H1 (cell line): ENCODE data around the gene C16orf46. TPM values are rescaled to one million over a fixed set of nuclear protein-coding genes. Genes with fewer than 3 reads are reported as not detected.

Experiments
- ASH2L ChIP-seq: fragments of 200-600, 300-600 bp; sonication (generic); IDR thresholded peaks from one replicate; pipeline ENCODE4 v1.7.1; 2017; ENCODE audit warnings: low read length
- FOSL1 ChIP-seq: IDR thresholded peaks from 2 replicates; pipeline ENCODE4 v1.6.1; 2011; ENCODE audit warnings: mild to moderate bottlenecking, low read depth, low read length, moderate library complexity; ENCODE audit not compliant: insufficient read depth
- GTF2F1 ChIP-seq: IDR thresholded peaks from 2 replicates; pipeline ENCODE4 v1.6.1; 2012; ENCODE audit warnings: low read depth, low read length, improper control_type of control experiment, borderline replicate concordance
- HDAC6 ChIP-seq: IDR thresholded peaks from one replicate; pipeline ENCODE4 v1.7.1; 2012; ENCODE audit warnings: low read depth, mild to moderate bottlenecking, inconsistent platforms, low read length, moderate library complexity
- KDM1A ChIP-seq: fragments of 200-600, 300-600 bp; sonication (generic); IDR thresholded peaks from 2 replicates; pipeline ENCODE4 v1.7.1; 2016; ENCODE audit warnings: mild to moderate bottlenecking, low read length, borderline replicate concordance
- NANOG ChIP-seq: IDR thresholded peaks from 2 replicates; pipeline ENCODE4 v1.6.1; 2011; ENCODE audit warnings: low read length, low read depth, mild to moderate bottlenecking, inconsistent platforms; ENCODE audit not compliant: insufficient read depth, poor library complexity, severe bottlenecking
- RAD21 ChIP-seq, 2 experiments: IDR thresholded peaks in 1 of 2; conservative IDR thresholded peaks in 1 of 2; 2 replicates each; pipeline ENCODE4 v1.6.1; 2011; ENCODE audit warnings: low read depth in 2 of 2, low read length in 2 of 2, improper control_type of control experiment in 1 of 2, inconsistent platforms in 1 of 2, mild to moderate bottlenecking in 1 of 2, moderate library complexity in 1 of 2
- YY1 ChIP-seq: IDR thresholded peaks from 2 replicates; pipeline ENCODE4 v1.6.1; 2011; ENCODE audit warnings: low read depth, mild to moderate bottlenecking, low read length
- ZNF274 ChIP-seq: IDR thresholded peaks from 2 replicates; pipeline ENCODE4 v1.7.0; 2012; ENCODE audit warnings: low read length, borderline replicate concordance; ENCODE audit errors: extremely low read depth
- polyA plus RNA-seq, 7 experiments: library from polyadenylated mRNA; depleted of rRNA in 3 of 7; stranded (reverse) in 5 of 7; unstranded in 2 of 7; fragments of >200 nt in 5 of 7; fragments of 200-250 nt in 2 of 7; gene quantifications; 1 replicate in 5 of 7; 2 replicates in 1 of 7; 4 replicates in 1 of 7; pipeline versions ENCODE4 v1.2.1 to v1.2.3, GENCODE V29; 2011 to 2013; ENCODE audit warnings: missing spikeins in 2 of 7, mixed read lengths in 2 of 7
- total RNA-seq: library from RNA; stranded (reverse); fragmentation: NEBNext Ultra II Directional; extraction: Animal tissue kit (Norgen Biotek cat#: 25700); gene quantifications from 2 replicates; pipeline ENCODE4 v1.2.1, GENCODE V29; 2021
- TF ChIP-seq, protein P1 (sequence below): fragments of 300-600 bp; sonication (generic); IDR thresholded peaks from 2 replicates; pipeline ENCODE4 v1.7.1; 2012; ENCODE audit warnings: low read length, moderate library complexity, mild to moderate bottlenecking, inconsistent platforms; ENCODE audit not compliant: insufficient replicate concordance

Gene C16orf46
- total and polyA plus RNA-seq, 2 of the 8 experiments (the other 6 are each of a cell fraction or from before 2014, with no cell fraction given) = 0.48 to 0.60 TPM

DNA sequence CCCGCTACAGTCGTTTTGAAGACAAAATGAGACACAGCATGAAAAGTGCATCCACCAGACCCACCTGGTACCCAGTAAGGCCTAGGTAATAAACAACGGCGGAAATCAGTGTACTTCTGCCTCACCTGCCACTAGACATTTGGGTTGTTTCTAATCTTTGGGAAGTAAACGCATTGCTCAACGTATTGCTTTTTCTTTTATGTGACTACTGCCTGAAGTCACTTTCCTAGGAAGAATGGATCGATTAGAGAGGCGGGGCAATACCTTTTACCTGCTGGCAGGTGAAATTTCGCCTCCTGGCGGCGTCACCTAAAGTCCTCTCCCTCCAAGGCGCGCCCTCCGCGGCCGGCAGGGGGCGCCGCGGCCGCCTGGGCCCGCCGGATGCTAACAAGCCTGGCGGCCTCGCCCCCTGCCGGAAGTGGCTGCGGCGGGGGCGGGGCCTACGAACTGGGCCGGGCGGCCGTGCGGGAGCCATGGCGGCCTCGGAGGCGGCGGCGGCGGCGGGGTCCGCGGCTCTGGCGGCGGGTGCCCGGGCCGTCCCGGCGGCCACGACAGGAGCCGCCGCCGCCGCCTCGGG lies 41.6 kb downstream of the C16orf46 start, which contains the start of gene ATMIN (continued):
- TF ChIP-seq, protein P1, sequence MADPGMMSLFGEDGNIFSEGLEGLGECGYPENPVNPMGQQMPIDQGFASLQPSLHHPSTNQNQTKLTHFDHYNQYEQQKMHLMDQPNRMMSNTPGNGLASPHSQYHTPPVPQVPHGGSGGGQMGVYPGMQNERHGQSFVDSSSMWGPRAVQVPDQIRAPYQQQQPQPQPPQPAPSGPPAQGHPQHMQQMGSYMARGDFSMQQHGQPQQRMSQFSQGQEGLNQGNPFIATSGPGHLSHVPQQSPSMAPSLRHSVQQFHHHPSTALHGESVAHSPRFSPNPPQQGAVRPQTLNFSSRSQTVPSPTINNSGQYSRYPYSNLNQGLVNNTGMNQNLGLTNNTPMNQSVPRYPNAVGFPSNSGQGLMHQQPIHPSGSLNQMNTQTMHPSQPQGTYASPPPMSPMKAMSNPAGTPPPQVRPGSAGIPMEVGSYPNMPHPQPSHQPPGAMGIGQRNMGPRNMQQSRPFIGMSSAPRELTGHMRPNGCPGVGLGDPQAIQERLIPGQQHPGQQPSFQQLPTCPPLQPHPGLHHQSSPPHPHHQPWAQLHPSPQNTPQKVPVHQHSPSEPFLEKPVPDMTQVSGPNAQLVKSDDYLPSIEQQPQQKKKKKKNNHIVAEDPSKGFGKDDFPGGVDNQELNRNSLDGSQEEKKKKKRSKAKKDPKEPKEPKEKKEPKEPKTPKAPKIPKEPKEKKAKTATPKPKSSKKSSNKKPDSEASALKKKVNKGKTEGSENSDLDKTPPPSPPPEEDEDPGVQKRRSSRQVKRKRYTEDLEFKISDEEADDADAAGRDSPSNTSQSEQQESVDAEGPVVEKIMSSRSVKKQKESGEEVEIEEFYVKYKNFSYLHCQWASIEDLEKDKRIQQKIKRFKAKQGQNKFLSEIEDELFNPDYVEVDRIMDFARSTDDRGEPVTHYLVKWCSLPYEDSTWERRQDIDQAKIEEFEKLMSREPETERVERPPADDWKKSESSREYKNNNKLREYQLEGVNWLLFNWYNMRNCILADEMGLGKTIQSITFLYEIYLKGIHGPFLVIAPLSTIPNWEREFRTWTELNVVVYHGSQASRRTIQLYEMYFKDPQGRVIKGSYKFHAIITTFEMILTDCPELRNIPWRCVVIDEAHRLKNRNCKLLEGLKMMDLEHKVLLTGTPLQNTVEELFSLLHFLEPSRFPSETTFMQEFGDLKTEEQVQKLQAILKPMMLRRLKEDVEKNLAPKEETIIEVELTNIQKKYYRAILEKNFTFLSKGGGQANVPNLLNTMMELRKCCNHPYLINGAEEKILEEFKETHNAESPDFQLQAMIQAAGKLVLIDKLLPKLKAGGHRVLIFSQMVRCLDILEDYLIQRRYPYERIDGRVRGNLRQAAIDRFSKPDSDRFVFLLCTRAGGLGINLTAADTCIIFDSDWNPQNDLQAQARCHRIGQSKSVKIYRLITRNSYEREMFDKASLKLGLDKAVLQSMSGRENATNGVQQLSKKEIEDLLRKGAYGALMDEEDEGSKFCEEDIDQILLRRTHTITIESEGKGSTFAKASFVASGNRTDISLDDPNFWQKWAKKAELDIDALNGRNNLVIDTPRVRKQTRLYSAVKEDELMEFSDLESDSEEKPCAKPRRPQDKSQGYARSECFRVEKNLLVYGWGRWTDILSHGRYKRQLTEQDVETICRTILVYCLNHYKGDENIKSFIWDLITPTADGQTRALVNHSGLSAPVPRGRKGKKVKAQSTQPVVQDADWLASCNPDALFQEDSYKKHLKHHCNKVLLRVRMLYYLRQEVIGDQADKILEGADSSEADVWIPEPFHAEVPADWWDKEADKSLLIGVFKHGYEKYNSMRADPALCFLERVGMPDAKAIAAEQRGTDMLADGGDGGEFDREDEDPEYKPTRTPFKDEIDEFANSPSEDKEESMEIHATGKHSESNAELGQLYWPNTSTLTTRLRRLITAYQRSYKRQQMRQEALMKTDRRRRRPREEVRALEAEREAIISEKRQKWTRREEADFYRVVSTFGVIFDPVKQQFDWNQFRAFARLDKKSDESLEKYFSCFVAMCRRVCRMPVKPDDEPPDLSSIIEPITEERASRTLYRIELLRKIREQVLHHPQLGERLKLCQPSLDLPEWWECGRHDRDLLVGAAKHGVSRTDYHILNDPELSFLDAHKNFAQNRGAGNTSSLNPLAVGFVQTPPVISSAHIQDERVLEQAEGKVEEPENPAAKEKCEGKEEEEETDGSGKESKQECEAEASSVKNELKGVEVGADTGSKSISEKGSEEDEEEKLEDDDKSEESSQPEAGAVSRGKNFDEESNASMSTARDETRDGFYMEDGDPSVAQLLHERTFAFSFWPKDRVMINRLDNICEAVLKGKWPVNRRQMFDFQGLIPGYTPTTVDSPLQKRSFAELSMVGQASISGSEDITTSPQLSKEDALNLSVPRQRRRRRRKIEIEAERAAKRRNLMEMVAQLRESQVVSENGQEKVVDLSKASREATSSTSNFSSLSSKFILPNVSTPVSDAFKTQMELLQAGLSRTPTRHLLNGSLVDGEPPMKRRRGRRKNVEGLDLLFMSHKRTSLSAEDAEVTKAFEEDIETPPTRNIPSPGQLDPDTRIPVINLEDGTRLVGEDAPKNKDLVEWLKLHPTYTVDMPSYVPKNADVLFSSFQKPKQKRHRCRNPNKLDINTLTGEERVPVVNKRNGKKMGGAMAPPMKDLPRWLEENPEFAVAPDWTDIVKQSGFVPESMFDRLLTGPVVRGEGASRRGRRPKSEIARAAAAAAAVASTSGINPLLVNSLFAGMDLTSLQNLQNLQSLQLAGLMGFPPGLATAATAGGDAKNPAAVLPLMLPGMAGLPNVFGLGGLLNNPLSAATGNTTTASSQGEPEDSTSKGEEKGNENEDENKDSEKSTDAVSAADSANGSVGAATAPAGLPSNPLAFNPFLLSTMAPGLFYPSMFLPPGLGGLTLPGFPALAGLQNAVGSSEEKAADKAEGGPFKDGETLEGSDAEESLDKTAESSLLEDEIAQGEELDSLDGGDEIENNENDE = no peak
- TF ChIP-seq YY1 = peak; percentile 82; the same call in 1 of the 2 replicates
- TF ChIP-seq FOSL1 = no peak
- TF ChIP-seq ZNF274 = no peak
- TF ChIP-seq NANOG = peak; percentile 56
- no peak for TF ChIP-seq ASH2L
- no peak for TF ChIP-seq KDM1A
- no peak for TF ChIP-seq HDAC6
- TF ChIP-seq RAD21 (IDR thresholded peaks at IDR 0.05 in 1 of 2, conservative IDR thresholded peaks at IDR 0.05 in 1 of 2; ENCODE audit: low read depth in 2 of 2, low read length in 2 of 2) = peak; percentile 59 to 74
- no peak for TF ChIP-seq GTF2F1
